Kidney (tissue), 14 donors: ENCODE data around the gene PBX4. TPM values are rescaled to one million over a fixed set of nuclear protein-coding genes. Genes with fewer than 3 reads are reported as not detected.

Experiments used
- DNase-seq, 5 donors: peaks; one replicate each; pipeline ENCODE4 v3.0.0-alpha.2; 2013 to 2020
- FAIRE-seq: peaks from 2 replicates; lab custom pipeline; 2012; peaks lifted over from hg19 to GRCh38; lab: Jason Lieb, UNC
- H3K27ac ChIP-seq, 2 donors: one replicate each; pipeline ENCODE4 v1.7.0; 2013; ENCODE audit warnings: low read depth in 2 of 2, low read length in 2 of 2, inconsistent platforms in 1 of 2
- H3K27me3 ChIP-seq: one replicate; pipeline ENCODE4 v1.7.1; 2013; ENCODE audit warnings: low read length, inconsistent platforms; ENCODE audit not compliant: control insufficient read depth, insufficient read depth
- H3K36me3 ChIP-seq, 3 donors: one replicate each; pipeline versions ENCODE4 v1.7.0 to v1.7.1; 2013; ENCODE audit warnings: low read length in 3 of 3, control low read depth in 1 of 3, inconsistent platforms in 1 of 3; ENCODE audit not compliant: insufficient read depth in 3 of 3, control insufficient read depth in 2 of 3
- H3K4me1 ChIP-seq, 3 donors: one replicate each; pipeline versions ENCODE4 v1.7.0 to v1.7.1; 2013; ENCODE audit warnings: low read length in 3 of 3, inconsistent platforms in 1 of 3, low read depth in 1 of 3; ENCODE audit not compliant: control insufficient read depth in 2 of 3, insufficient read depth in 2 of 3
- H3K4me3 ChIP-seq, 3 donors: one replicate each; pipeline versions ENCODE4 v1.7.0 to v1.8.1; 2013; ENCODE audit warnings: low read length in 3 of 3, control low read depth in 1 of 3, inconsistent platforms in 1 of 3
- H3K9ac ChIP-seq, 3 donors: one replicate each; pipeline versions ENCODE4 v1.7.0 to v1.7.1; 2013; ENCODE audit warnings: low read length in 3 of 3, control low read depth in 1 of 3, inconsistent platforms in 1 of 3
- H3K9me3 ChIP-seq, 3 donors: one replicate each; pipeline versions ENCODE4 v1.7.0 to v1.7.1; 2013; ENCODE audit warnings: low read length in 3 of 3, control low read depth in 1 of 3, inconsistent platforms in 1 of 3; ENCODE audit not compliant: control insufficient read depth in 2 of 3, insufficient read depth in 1 of 3
- CTCF ChIP-seq: IDR thresholded peaks from 3 replicates; pipeline ENCODE4 v1.5.1; 2012; ENCODE audit warnings: mild to moderate bottlenecking, moderate library complexity, borderline replicate concordance; ENCODE audit not compliant: insufficient read depth; ENCODE audit errors: extremely low read depth
- intact Hi-C: fragments of 100-400 bp; cut with DNase I; formaldehyde crosslinking; loops from one replicate; pipeline ENCODE4 v1.11.1; 2022
- polyA plus RNA-seq: library from polyadenylated mRNA; stranded (reverse); fragments of 350-450 nt; fragmentation: Illumina TruSeq; extraction: RNeasy Lipid Tissue Mini Kit (QIAGEN cat#74804); gene quantifications from one replicate; pipeline ENCODE4 v1.2.3, GENCODE V29; 2014; ENCODE audit warnings: low read depth, low replicate concordance; ENCODE audit not compliant: insufficient read depth
- total RNA-seq: library from RNA; stranded (reverse); fragmentation: NEBNext Ultra II Directional; extraction: Animal tissue kit (Norgen Biotek cat#: 25700); gene quantifications from one replicate; pipeline ENCODE4 v1.2.1, GENCODE V29; 2021
- donor health status: control.
- donor health status: control.
- donor health status: control.
- donor health status: control.
- donor health status: control.
- donor health status: DM: yes; HTN: yes; CAD: no.
- donor health status: Normal renal cell carcinoma (clear cell type).

Gene PBX4
- total and polyA plus RNA-seq, 2 donors from 2014 or later: 3.9 to 5.7 TPM

- DNase-seq (no peak), FAIRE-seq (no peak)
- Histone ChIP-seq H3K27ac (no peak overlapping the region), H3K4me1 (peaks cover 0 to 2% (median 0%) of the 10 kb centered on the region in 3 donors), H3K9me3 (no peaks in the 10 kb centered on the region), H3K9ac (no peak overlapping the region), H3K27me3 (no peaks in the 10 kb centered on the region), H3K4me3 (no peak overlapping the region), H3K36me3 (peaks cover 0 to 5% (median 3%) of the 10 kb centered on the region in 3 donors)
- intact Hi-C loops: no loop called here
- no peak for TF ChIP-seq CTCF
Measured at GRCh38 chr19:19527371-19527656, 91.2 kb downstream of the PBX4 start.

GRCh38 chr19:19526581-19527370 is 91.7 kb downstream of the PBX4 start:
- no peaks in the 10 kb centered on the region for H3K4me1 ChIP-seq
- H3K27ac ChIP-seq: no peak overlapping the region
- no peak overlapping the region for H3K9ac ChIP-seq
- no peak for TF ChIP-seq CTCF
- H3K27me3 ChIP-seq: no peaks in the 10 kb centered on the region
- no peaks in the 10 kb centered on the region for H3K9me3 ChIP-seq
- intact Hi-C loops: no loop called here
- H3K36me3 ChIP-seq: peaks cover 0 to 5% (median 3%) of the 10 kb centered on the region in 3 donors
- FAIRE-seq (no peak), DNase-seq (no peak)
- no peak overlapping the region for H3K4me3 ChIP-seq

GRCh38 chr19:19525611-19526380 is 92.7 kb downstream of the PBX4 start:
- intact Hi-C loops: no loop called here
- H3K9ac ChIP-seq: no peak overlapping the region
- TF ChIP-seq CTCF: no peak
- H3K27ac ChIP-seq: no peak overlapping the region
- H3K9me3 ChIP-seq: no peaks in the 10 kb centered on the region
- no peaks in the 10 kb centered on the region for H3K4me1 ChIP-seq
- DNase-seq: peak in 2 of 5 donors; percentile 44 to 50
- peaks cover 0 to 5% (median 3%) of the 10 kb centered on the region in 3 donors for H3K36me3 ChIP-seq
- H3K4me3 ChIP-seq: no peak overlapping the region
- H3K27me3 ChIP-seq: no peaks in the 10 kb centered on the region
- FAIRE-seq: no peak
